Measurements from ENCODE around the gene ATXN10. TPM values are rescaled to one million over a fixed set of nuclear protein-coding genes. Genes with fewer than 3 reads are reported as not detected.

The ATXN10 gene
- total and polyA plus RNA-seq, 2 experiments from 2014 or later = 99.0 to 163 TPM

DNA sequence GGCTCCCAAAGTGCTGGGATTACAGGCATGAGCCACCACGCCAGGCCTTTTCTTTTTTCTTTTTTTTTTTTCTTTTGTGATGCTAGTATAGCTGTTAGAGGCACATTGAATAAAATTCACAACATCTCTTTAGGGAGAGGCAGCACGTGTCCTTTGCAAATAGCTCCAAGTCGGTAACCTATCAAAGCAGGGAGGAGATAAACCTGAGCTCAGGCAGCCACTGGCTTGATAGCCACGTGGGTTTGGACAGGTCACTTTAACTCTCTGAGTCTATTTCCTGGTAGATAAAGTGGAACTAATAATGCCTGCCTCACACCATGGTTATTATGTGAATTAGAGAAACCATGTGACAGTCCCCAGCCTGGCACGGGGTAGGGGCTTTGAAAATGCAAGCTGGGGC is 43.1 kb upstream of the ATXN10 start:
- TF ChIP-seq EZH2 (IDR thresholded peaks at IDR 0.05; ENCODE audit: low read depth, unreplicated experiment) (no peak), JUNB (IDR thresholded peaks at IDR 0.05; ENCODE audit: unreplicated experiment) (no peak), CREB1 (CRISPR knock-in tag; IDR thresholded peaks at IDR 0.05; ENCODE audit: low read depth) (no peak), EZH2phosphoT487 (IDR thresholded peaks at IDR 0.05; ENCODE audit: unreplicated experiment) (no peak), POLR2AphosphoS5 (IDR thresholded peaks at IDR 0.05; ENCODE audit: low read depth) (no peak), REST (IDR thresholded peaks at IDR 0.05; ENCODE audit: unreplicated experiment) (no peak), ZNF331 (CRISPR knock-in tag; IDR thresholded peaks at IDR 0.05; ENCODE audit: low read depth) (no peak), ZNF114 (CRISPR knock-in tag; IDR thresholded peaks at IDR 0.05) (no peak), ETS1 (IDR thresholded peaks at IDR 0.05) (no peak), ZNF462 (CRISPR knock-in tag; IDR thresholded peaks at IDR 0.05) (no peak)
- TF ChIP-seq, protein P1, sequence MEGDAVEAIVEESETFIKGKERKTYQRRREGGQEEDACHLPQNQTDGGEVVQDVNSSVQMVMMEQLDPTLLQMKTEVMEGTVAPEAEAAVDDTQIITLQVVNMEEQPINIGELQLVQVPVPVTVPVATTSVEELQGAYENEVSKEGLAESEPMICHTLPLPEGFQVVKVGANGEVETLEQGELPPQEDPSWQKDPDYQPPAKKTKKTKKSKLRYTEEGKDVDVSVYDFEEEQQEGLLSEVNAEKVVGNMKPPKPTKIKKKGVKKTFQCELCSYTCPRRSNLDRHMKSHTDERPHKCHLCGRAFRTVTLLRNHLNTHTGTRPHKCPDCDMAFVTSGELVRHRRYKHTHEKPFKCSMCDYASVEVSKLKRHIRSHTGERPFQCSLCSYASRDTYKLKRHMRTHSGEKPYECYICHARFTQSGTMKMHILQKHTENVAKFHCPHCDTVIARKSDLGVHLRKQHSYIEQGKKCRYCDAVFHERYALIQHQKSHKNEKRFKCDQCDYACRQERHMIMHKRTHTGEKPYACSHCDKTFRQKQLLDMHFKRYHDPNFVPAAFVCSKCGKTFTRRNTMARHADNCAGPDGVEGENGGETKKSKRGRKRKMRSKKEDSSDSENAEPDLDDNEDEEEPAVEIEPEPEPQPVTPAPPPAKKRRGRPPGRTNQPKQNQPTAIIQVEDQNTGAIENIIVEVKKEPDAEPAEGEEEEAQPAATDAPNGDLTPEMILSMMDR (conservative IDR thresholded peaks at IDR 0.05; ENCODE audit: low read depth in 2 of 2) = no peak
- H3K36me3 ChIP-seq (ENCODE audit: insufficient read depth) = 0 out of 2 replicates have a peak, but pooled peaks cover 2% of the 10 kb centered on the region
- H3K4me3 Mint-ChIP-seq = no peak overlapping the region
- H3K9me2 ChIP-seq (ENCODE audit: insufficient read depth) = no peaks in the 10 kb centered on the region
- H3K4me1 Mint-ChIP-seq = peaks cover 61% of the 10 kb centered on the region
- H3K4me3 ChIP-seq = no peak overlapping the region
- no peaks in the 10 kb centered on the region for H4K20me1 ChIP-seq (replicated peaks; ENCODE audit: insufficient read depth)
- no peak overlapping the region for H3K27ac Mint-ChIP-seq
- no peaks in the 10 kb centered on the region for H3K27me3 ChIP-seq (ENCODE audit: insufficient read depth)
- no peak overlapping the region for H2AFZ ChIP-seq
- H3K9me3 Mint-ChIP-seq = no peaks in the 10 kb centered on the region; the same call in 2 of the 3 replicates
- no peaks in the 10 kb centered on the region for H3K36me3 Mint-ChIP-seq (ENCODE audit: low read depth)
- peaks cover 8% of the 10 kb centered on the region; the same call in 1 of the 2 replicates for H3F3A ChIP-seq (replicated peaks; ENCODE audit: low read depth)
- ATAC-seq (peak; percentile 51), DNase-seq (ENCODE audit: low spot score) (peak; percentile 80)
- H3K4me2 ChIP-seq = 0 out of 2 replicates have a peak overlapping the region, but pooled peaks have one; percentile 62
- H3K27me3 Mint-ChIP-seq (ENCODE audit: insufficient read depth, low read depth, poor library complexity) = peaks cover 20% of the 10 kb centered on the region
- H3K27ac ChIP-seq (ENCODE audit: low read depth) = no peak overlapping the region
- H3K4me1 ChIP-seq (ENCODE audit: insufficient read depth) = peaks cover 50% of the 10 kb centered on the region
- H3K79me2 ChIP-seq (replicated peaks; ENCODE audit: insufficient read depth) = no peaks in the 10 kb centered on the region

Data from GM23338 (cell line).